OCI-LY1 (cell line): ENCODE results near the gene ACE.

ENCODE experiments used
- CTCF ChIP-seq: fragments of 200-600 bp; sonication (generic), shearing (Covaris generic); IDR thresholded peaks from 2 replicates; pipeline ENCODE4 v1.5.1; 2017; ENCODE audit warnings: mild to moderate bottlenecking, antibody characterized with exemption, low read length, moderate library complexity, mixed read lengths
- EZH2 ChIP-seq: fragments of 200-600 bp; sonication (generic), shearing (Covaris generic); IDR thresholded peaks from 2 replicates; pipeline ENCODE4 v1.8.0; 2017; ENCODE audit warnings: borderline replicate concordance, mixed run types, mild to moderate bottlenecking, antibody characterized with exemption, low read length, moderate library complexity, mixed read lengths

- TF ChIP-seq CTCF = peak; percentile 42; the same call in 1 of the 2 replicates
- TF ChIP-seq EZH2 = no peak
Observed at GRCh38 chr17:63435681-63436522, 41.0 kb upstream of the ACE start.
